Measurements from ENCODE around the gene FUT6. TPM values are rescaled to one million over a fixed set of nuclear protein-coding genes. Genes with fewer than 3 reads are reported as not detected.
A peak's percentile ranks its signal among the peaks of the same experiment; 100 is the strongest.

Gene FUT6
- total and polyA plus RNA-seq, 4 donors = 0.67 to 2.6 (median 1.9) TPM; not detected in 1

GRCh38 chr19:5806133-5806489, 33.4 kb downstream of the FUT6 start:
- Histone ChIP-seq H3K4me1 (ENCODE audit: control insufficient read depth in 5 of 5, insufficient read depth in 5 of 5, low read length in 5 of 5) (peaks cover 0 to 5% (median 4%) of the 10 kb centered on the region in 5 donors), H3K36me3 (ENCODE audit: control insufficient read depth in 4 of 4, insufficient read depth in 4 of 4, low read length in 4 of 4) (no peaks in the 10 kb centered on the region), H3K27me3 (ENCODE audit: control insufficient read depth in 3 of 3, insufficient read depth in 3 of 3, low read length in 2 of 3) (peaks cover 0 to 8% (median 6%) of the 10 kb centered on the region in 3 donors), H3K4me3 (no peak overlapping the region), H3K27ac (ENCODE audit: low read depth in 1 of 2, low read length in 1 of 2) (no peak overlapping the region), H3K9ac (ENCODE audit: insufficient read depth in 1 of 2, low read length in 2 of 2) (no peak overlapping the region), H3K9me3 (ENCODE audit: control insufficient read depth in 4 of 4, insufficient read depth in 3 of 4, low read length in 3 of 4) (peaks cover 0 to 3% (median 0%) of the 10 kb centered on the region in 4 donors)
- DNase-seq (no peak), ATAC-seq (ENCODE audit: insufficient read depth, low FRiP score) (no peak)
- no peak for TF ChIP-seq CTCF (IDR thresholded peaks at IDR 0.05; ENCODE audit: control extremely low read depth, extremely low read depth)
- 36 to 51% methylated on average over 6 of the region's 6 CpGs for WGBS, 2 donors

GRCh38 chr19:5805462-5806132, 33.9 kb downstream of the FUT6 start:
- peaks cover 0 to 8% (median 6%) of the 10 kb centered on the region in 3 donors for H3K27me3 ChIP-seq (ENCODE audit: control insufficient read depth in 3 of 3, insufficient read depth in 3 of 3, low read length in 2 of 3)

DNA sequence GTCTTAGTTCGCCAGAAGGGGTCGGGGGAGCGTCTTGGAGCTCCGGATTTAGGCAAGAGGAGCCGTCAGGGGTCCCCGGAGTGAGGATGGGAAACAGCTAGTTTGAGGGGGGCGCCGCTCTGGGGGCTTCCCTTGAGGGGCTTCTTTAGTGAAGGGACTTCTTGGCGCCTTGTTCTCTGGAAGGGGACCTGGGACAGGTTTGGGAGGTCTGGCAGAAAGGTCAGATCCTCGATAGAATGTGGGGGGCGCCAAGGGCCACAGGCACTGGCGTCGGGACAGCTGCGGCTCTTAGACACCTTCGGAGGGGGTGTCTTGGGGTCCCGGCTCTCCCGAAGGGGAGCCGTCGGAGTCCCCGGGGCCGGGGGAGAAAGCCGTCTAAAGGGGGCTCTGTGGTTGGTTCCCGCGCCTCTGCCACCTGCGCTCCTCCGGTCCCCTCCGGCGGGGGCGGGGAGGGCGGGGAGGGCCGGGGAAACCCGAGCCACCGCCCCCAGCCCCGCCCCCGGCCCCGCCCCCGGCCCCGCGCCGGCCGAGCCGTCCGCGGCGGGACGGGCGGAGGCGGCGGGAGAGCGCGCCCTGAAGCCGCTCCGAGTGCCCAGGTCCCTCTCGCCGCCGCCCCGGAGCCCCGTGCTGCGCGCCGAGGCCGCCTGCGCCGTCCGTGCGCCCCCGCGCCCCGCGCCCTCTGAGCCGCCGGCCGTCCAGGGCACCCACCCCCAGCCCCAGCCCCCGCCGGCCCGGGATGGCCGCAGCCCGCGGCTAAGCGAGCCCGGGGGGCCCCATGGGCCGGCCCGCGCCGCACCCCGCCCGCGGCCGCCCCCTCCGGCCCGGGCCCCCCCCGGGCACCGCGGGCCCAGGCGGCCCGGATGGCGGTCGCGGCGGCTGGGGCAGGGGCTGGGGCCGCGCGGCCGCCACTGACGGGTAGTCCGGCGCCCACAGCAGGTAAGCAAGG, 34.7 kb downstream of the FUT6 start, which contains the start of gene NRTN:
Gene NRTN, plus strand, starts transcription at position 552 of the 946 bp plus-strand sequence. CDS start 19,099 bp downstream, outside the sequence.
- H3K9me3 ChIP-seq (ENCODE audit: control insufficient read depth in 4 of 4, insufficient read depth in 3 of 4, low read length in 3 of 4) = peaks cover 0 to 3% (median 0%) of the 10 kb centered on the region in 4 donors
- no peaks in the 10 kb centered on the region for H3K36me3 ChIP-seq (ENCODE audit: control insufficient read depth in 4 of 4, insufficient read depth in 4 of 4, low read length in 4 of 4)
- H3K4me3 ChIP-seq = no peak within 1 kb of the TSS
- peaks cover 0 to 5% (median 4%) of the 10 kb centered on the region in 5 donors for H3K4me1 ChIP-seq (ENCODE audit: control insufficient read depth in 5 of 5, insufficient read depth in 5 of 5, low read length in 5 of 5)
- DNase-seq (peak in 1 of 3 donors; percentile 33), ATAC-seq (ENCODE audit: insufficient read depth, low FRiP score) (no peak)
- TF ChIP-seq CTCF (IDR thresholded peaks at IDR 0.05; ENCODE audit: control extremely low read depth, extremely low read depth) = no peak
- H3K27me3 ChIP-seq (ENCODE audit: control insufficient read depth in 3 of 3, insufficient read depth in 3 of 3, low read length in 2 of 3) = peaks cover 0 to 8% (median 6%) of the 10 kb centered on the region in 3 donors
- WGBS, 2 donors = 1 to 2% methylated on average over 40 to 105 of the region's 107 CpGs
- no peak within 1 kb of the TSS for H3K9ac ChIP-seq (ENCODE audit: insufficient read depth in 1 of 2, low read length in 2 of 2)
- H3K27ac ChIP-seq (ENCODE audit: low read depth in 1 of 2, low read length in 1 of 2) = peak within 1 kb of the TSS in 1 of 2 donors; percentile 71

More at GRCh38 chr19:5805462-5806132, 33.9 kb downstream of the FUT6 start:
- H3K4me3 ChIP-seq = no peak overlapping the region
- no peak overlapping the region for H3K9ac ChIP-seq (ENCODE audit: insufficient read depth in 1 of 2, low read length in 2 of 2)
- no peak for ATAC-seq (ENCODE audit: insufficient read depth, low FRiP score)
- 2 to 3% methylated on average over 39 to 46 of the region's 46 CpGs for WGBS, 2 donors
- peaks cover 0 to 3% (median 0%) of the 10 kb centered on the region in 4 donors for H3K9me3 ChIP-seq (ENCODE audit: control insufficient read depth in 4 of 4, insufficient read depth in 3 of 4, low read length in 3 of 4)
- TF ChIP-seq CTCF (IDR thresholded peaks at IDR 0.05; ENCODE audit: control extremely low read depth, extremely low read depth) = peak; percentile 6
- no peaks in the 10 kb centered on the region for H3K36me3 ChIP-seq (ENCODE audit: control insufficient read depth in 4 of 4, insufficient read depth in 4 of 4, low read length in 4 of 4)
- peak overlapping the region in 1 of 2 donors; percentile 71 for H3K27ac ChIP-seq (ENCODE audit: low read depth in 1 of 2, low read length in 1 of 2)
- peaks cover 0 to 5% (median 4%) of the 10 kb centered on the region in 5 donors for H3K4me1 ChIP-seq (ENCODE audit: control insufficient read depth in 5 of 5, insufficient read depth in 5 of 5, low read length in 5 of 5)
- DNase-seq = peak; percentile 68 to 82 (median 73)
